ENCODE data around the gene OLFML1.

OLFML1 gene

GRCh38 chr11:7485186-7486097, at the start of gene OLFML1:
OLFML1 (plus strand) TSS chr11:7485506; CDS start chr11:7485876, 370 bp downstream.
- DNase-seq (ENCODE audit: low read depth, low spot score): no peak

- no peak for DNase-seq (ENCODE audit: low read depth, low spot score)
These were observed 49.2 kb upstream of the OLFML1 start for GRCh38 chr11:7436146-7436545.

- no peak for DNase-seq (ENCODE audit: low read depth, low spot score)
These were observed 48.6 kb upstream of the OLFML1 start for GRCh38 chr11:7436657-7437056.

- no peak for DNase-seq (ENCODE audit: low read depth, low spot score)
These were observed 47.6 kb upstream of the OLFML1 start for GRCh38 chr11:7437696-7438095.

GRCh38 chr11:7439746-7440320, 45.5 kb upstream of the OLFML1 start:
- DNase-seq (ENCODE audit: low read depth, low spot score): no peak

- DNase-seq (ENCODE audit: low read depth, low spot score): peak; percentile 20
These were observed 42.6 kb upstream of the OLFML1 start for GRCh38 chr11:7442588-7443215.

GRCh38 chr11:7444091-7444981, 41.0 kb upstream of the OLFML1 start:
- no peak for DNase-seq (ENCODE audit: low read depth, low spot score)

- DNase-seq (ENCODE audit: low read depth, low spot score): no peak
These were observed 39.7 kb upstream of the OLFML1 start for GRCh38 chr11:7445564-7445963.

- peak; percentile 23 for DNase-seq (ENCODE audit: low read depth, low spot score)
These were observed 37.1 kb upstream of the OLFML1 start for GRCh38 chr11:7448201-7448600.

- no peak for DNase-seq (ENCODE audit: low read depth, low spot score)
These were observed 36.0 kb upstream of the OLFML1 start for GRCh38 chr11:7449211-7449840.

- DNase-seq (ENCODE audit: low read depth, low spot score): no peak
These were observed 35.5 kb upstream of the OLFML1 start for GRCh38 chr11:7449841-7450214.

- DNase-seq (ENCODE audit: low read depth, low spot score): no peak
These were observed 34.5 kb upstream of the OLFML1 start for GRCh38 chr11:7450836-7451235.

GRCh38 chr11:7451520-7451919, 33.8 kb upstream of the OLFML1 start:
- no peak for DNase-seq (ENCODE audit: low read depth, low spot score)

GRCh38 chr11:7451952-7452494, 33.3 kb upstream of the OLFML1 start:
- no peak for DNase-seq (ENCODE audit: low read depth, low spot score)

- DNase-seq (ENCODE audit: low read depth, low spot score): no peak
These were observed 30.5 kb upstream of the OLFML1 start for GRCh38 chr11:7454854-7455253.

GRCh38 chr11:7457211-7457610, 28.1 kb upstream of the OLFML1 start:
- no peak for DNase-seq (ENCODE audit: low read depth, low spot score)

GRCh38 chr11:7462706-7463105, 22.6 kb upstream of the OLFML1 start:
- DNase-seq (ENCODE audit: low read depth, low spot score): no peak

- no peak for DNase-seq (ENCODE audit: low read depth, low spot score)
These were observed 17.7 kb upstream of the OLFML1 start for GRCh38 chr11:7467652-7468051.

GRCh38 chr11:7469351-7469865, 15.9 kb upstream of the OLFML1 start:
- no peak for DNase-seq (ENCODE audit: low read depth, low spot score)

GRCh38 chr11:7471071-7471470, 14.2 kb upstream of the OLFML1 start:
- DNase-seq (ENCODE audit: low read depth, low spot score): no peak

GRCh38 chr11:7473717-7474116, 11.6 kb upstream of the OLFML1 start:
- DNase-seq (ENCODE audit: low read depth, low spot score): no peak
